NCI-H748 (cell line): Measurements from ENCODE around the gene NEK9.
"Not testable (repeated sequence)": the region's sequence is repeated elsewhere in the genome, so short reads cannot be mapped to it uniquely, and the experiment has no call there.

ENCODE experiments used
- DNase-seq: peaks from one replicate; lab custom pipeline; 2025; ENCODE audit not compliant: unreplicated experiment; lab: John Stamatoyannopoulos, UW

Gene NEK9

DNA sequence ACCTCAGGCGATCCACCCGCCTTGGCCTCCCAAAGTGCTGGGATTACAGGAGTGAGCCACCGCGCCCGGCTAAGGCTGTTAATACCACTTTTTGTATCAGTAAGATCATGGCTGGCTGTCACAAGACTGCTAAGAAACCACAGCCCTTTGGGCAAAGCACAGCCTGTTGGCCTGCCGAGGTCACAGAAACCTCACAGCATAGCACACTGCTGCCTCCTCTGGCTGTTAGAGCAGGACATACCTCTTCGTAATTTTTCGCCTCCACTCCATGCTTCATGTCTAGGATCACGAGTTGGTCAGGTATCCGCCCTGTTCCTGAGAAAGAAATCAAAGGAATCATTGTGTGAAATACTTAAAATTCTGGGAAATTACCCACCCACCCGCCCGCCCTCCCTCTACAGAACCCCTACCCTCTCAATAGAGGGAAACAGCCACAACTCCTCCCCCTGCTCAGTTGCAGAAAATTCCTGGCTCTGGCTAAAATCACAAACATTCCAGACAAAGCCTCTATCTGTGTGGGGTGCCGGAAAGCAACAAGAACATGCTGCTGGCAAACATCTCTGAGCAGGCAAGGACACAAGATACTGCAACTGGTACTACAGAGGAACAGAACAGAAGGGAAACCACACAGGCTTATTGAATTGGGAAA is 20.7 kb upstream of the NEK9 start:
- no peak for DNase-seq

DNA sequence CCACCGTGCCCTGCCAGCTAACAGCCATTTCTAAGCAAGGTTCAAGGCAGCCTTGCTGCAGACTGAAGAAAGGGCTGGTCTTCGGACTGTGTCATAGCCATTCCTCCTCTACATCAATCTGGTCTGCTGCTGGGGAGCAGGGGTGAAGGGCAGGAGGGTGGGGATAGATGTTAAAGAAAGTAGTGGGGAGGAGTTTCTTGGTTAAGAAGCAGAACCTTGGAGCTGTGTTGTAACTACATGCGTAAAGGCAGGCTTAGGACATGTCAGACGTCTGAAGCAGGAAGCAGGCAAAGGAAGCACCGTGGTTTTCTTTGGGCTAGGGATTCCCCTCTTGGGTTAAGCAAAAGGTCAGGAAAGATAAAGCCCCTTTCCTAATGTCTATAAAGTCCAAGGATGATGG is 18.1 kb upstream of the NEK9 start:
- no peak for DNase-seq

DNA sequence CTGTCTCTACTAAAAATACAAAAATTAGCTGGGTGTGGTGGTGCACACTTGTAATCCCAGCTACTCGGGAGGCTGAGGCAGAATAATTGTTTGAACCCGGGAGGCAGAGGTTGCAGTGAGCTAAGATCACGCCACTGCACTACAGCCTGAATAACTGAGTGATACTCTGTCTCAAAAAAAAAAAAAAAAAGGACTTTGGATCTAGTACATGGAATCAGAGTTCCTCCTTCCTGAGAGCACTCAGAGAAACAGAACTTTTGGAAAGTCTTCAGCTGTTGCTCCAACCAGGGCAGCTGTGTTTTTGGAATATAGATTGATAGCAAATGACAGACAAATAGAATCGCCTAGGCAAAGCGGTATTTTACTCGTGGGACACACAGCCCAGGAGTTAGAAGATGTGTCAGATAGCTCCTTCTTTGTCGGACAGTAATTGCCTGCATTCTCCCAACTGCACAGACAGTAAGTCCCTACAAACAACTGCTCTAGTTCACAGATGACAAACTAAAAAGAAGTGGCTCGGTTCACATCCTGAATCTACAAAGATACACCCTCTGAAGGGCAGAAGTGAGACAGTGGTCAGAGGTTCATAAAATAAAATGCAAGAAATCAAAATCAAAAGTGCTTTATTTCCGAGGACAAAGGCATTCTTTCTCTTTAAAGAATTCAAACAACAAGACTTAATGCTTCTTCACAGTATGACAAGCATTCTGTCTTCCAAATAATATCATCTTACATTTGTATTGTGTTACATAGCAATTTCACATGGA is 17.1 kb upstream of the NEK9 start:
- DNase-seq: no peak

DNA sequence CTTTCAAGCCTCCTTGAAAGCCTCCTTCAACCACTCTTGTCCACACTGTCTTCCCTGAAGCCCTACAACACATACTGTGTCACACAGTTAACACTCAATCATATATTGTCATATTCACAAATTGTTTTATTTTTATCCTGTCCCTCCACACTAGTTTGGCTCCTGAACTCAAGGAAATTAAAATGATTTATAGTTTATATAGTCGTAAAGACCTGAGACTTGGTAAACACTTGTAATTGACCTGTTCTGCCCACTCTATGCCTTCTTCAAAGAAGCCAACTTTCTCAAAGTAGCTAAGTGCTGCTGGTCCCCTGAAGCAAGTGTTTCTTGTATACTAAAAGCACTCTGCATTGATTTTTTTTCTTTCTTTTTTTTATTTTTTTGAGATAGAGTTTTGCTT is 15.6 kb upstream of the NEK9 start:
- DNase-seq: no peak

DNA sequence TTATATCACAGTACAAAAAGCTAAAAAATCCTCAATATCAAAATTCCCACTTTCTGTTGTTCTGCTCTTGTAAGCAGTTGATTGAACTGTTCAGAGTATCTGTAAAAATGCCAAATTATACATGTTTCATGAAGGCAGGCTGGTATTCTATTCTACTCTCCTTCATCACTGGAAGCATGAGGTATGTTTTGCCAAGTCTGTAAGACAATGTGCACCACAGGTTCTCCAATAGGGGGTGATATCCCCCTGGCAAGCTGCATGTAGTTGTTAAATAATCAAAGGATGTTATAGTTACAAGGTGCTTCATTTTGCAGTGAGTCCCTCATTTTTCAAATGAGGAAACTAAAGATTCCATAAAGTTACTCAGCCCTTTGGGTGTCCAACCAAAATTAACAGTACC is 15.1 kb upstream of the NEK9 start:
- DNase-seq: peak; percentile 27

DNA sequence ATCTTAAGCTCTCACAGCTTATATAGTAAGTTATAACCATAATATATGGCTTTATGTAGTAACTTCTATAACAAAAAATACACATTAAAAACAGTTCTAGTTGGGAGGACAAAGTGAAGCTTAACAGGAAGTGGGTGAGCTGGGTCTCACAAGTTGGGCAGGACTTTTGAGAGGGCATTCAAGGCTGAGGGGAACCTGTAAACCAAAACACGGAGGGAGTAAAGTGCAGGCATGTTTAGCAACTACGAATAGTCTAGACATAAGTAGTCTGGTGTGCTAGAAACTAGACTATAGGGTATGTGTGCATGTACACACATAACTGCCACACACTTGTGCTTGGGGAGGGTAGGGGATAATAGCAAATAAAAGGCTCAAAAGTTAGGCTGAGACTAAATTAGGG is 14.2 kb upstream of the NEK9 start:
- no peak for DNase-seq

DNA sequence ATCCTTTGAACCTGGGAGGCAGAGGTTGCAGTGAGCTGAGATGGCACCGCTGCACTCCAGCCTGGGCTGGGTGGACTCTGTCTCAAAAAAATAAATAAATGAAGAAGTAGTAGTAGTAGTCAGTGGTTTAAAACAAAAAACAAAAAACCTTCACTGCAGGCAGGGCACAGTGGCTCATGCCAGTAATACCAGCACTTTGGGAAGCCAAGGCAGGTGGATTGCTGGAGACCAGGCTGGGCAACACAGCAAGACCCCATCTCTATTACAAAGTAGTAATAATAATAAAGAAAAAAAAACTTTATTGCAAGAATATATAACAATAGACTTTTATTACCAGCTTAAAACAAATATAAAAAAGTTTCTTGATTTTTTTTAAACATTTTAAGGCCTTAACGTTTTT is 13.8 kb upstream of the NEK9 start:
- DNase-seq: no peak

DNA sequence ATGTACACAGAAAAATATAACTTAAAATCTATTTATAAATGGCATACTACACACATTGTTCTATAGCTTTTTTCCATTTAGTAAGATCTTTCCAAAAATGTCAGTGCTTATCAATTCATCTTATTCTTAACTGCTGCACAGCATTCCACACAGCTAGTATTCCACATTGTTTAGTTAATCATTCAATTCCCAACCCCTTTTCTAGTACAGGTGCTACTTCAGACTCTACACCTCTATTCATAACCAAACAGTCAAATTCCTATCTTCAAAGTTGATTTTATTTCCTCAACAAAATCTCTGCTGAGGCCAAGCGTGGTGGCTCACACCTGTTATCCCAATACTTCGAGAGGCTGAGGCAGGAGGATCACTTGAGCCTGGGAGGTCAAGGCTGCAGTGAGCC is 12.3 kb upstream of the NEK9 start:
- DNase-seq: no peak

DNA sequence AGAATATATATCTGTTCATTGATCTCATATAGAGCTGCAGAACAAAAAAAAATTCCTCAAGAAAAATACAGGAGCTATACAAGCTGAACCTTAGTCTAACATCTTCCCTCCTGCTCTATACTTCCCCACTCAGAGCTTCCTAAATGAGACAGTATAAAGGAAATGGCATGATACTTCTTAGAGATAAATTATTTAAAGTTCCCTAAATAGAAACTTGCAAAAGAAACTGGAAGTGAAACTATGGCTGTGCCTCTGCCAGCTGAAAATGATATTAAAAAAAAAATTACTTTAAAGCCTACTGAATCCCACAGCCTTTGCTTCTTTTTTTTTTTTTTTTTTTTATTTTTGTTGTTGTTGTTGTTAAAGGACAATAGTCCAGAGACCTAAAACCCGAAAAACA is 11.6 kb upstream of the NEK9 start:
- DNase-seq: no peak

DNA sequence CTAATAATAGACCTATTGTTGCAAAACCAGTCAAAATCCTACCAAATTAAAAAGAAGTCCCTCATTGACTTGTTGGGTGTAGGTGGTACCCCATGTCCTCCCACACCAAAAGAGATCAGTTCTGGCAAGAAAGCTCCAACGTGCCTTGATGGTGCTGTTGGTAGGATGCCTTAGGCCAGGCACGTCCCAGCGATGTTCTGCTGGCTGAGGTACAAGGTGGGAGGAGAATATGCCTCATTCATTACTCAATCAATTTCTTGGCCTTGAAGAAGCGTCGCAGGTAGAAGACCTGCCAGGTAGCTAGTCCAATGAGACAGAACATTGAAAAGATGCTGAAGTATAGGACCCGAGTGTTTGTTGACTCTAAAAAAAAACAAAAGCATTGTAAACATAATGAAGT is 7.8 kb upstream of the NEK9 start:
- no peak for DNase-seq

DNA sequence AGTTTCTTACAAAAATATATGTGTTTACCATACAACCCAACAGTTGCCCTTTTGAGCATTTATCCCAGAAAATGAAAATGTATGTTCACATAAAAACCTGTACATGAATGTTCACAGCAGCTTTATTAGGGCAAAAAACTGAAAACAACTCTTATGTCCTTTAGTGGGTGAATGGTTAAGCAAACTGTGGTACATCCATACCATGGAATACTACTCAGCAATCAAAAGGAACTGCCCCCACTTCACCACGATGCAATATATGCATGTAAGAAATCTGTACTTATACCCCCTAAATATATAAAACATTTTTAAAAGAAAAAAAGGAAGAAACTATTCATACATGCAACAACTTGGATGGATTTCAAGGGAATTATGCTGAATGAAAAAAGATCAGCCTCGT is 6.7 kb upstream of the NEK9 start:
- no peak for DNase-seq

DNA sequence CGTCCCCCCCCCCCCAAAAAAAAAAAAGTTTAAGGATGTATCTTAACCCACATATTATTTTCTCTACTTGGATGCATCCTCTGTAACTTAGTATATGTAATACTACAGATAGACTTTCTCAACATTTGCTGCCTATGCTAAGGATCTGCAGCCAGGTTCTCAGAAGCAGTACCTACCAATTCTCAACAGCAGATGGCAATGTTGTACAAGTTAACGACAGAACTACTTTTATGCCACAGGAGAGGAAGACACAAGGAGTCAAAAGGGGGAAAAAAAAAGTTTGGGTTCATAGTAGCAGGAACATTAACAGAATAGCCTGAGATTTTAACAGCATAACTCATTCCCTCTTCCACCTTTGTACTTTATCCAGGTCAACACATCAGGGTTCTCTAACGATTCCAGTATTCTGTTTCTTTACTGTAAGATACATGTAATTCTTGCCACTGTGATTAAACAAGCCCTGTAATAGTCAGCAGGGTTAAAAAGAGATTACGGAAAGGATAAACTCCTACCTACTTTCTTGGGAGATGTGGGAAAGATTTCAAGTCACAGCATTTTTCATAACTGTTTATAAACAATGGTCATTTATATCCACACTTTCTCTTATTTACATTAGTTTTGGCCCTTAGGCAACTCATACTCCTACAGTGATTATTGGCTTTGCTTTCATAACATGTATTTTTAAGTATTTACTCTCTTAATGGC is 5.7 kb upstream of the NEK9 start:
- DNase-seq: peak; percentile 58

DNA sequence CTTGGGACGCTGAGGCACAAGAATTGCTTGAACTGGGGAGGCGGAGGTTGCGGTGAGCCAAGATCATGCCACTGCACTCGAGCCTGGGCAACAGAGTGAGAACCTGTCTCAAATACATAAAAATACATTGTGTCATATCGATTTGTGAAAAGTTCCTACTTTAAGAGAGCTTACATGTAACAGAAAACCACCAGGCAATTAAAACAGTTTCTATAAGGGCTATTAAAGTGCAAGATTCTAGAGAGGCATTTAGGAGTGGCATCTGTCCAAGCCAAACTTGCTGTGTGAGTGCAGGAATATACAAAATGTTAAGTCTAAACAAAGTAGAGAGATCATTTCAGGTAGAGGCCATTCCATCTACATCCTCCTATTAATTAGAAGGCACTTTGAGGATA is 1.7 kb upstream of the NEK9 start:
- DNase-seq: no peak

DNA sequence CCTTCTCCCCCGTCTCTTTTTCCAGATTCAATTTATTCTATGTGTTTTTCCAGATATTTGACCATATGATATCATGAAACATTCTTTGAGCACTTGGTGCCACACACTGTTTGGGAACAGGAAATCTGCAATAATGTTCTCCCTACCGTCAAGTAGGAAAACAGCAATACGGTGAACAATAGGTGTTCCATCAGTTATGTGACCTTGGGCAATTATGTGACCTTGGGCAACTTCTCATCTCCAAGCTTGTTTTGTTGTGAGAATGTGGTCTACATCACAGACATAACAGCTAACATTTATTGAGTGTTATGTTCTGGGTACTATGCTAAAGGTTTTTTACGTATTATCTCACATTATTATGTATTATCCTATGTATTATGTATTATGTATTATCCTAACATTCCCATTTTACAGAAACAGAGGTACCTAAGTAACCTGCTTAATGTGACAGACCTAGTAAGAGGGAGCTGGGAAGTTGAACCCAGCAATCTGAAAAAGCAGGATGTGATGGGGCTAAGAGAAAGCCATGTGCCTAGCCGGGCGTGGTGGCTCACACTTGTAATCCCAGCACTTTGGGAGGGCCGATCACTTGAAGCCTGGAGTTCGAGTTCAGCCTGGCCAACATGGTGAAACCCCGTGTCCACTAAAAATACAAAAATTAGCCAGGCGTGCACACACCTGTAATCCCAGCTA is 1.2 kb upstream of the NEK9 start:
- peak; percentile 9 for DNase-seq

DNA sequence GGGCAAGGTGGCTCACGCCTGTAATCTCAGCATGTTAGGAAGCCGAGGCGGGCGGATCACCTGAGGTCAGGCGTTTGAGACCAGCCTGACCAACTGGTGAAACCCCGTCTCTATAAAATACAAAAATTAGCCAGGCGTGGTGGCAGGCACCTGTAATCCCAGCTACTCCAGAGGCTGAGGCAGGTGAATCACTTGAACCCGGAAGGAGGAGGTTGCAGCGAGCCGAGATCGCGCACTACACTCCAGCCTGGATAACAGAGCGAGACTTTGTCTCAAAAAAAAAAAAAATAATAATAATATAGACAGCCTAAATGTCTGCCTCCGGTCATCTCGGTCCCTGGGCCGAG is 599 bp upstream of the NEK9 start:
- not testable (repeated sequence) for DNase-seq

DNA sequence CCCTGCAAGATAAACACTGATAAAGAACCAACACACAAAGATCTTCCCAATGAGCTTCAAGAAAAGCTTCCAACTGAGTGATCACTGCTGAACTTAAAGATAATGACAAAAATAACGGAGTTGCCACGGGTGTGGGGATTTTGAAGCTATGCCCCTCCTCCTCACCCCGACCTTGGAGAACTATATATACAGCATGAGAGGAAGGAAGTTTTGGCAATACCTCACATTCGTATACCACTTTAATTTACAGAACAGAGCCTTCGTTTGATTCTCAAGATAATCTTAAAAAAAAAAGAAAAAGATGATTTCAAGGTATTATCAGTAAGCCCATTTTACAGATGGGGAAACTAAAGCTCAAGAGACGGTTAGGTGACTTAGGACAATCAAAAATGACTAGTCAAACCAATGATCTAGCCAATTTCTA is 715 bp downstream of the NEK9 start:
- no peak for DNase-seq

DNA sequence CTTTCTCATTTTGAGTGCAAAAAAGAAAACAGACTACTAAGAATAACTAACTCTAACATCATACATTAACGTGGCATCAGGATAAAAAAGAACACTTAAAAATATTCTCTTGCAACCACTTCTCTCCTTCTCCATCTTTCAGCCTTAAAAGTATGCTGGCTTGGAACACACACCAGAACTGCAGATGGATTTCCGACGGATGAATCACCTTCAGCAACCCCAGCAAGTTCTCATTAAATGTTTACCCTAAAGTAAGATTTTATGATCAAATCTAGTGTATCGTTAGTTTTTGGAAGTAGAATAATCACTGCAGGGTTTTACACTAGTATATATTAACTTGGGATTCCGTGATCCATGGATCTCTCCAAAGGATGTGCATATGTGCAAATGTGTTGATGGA is 1.2 kb downstream of the NEK9 start:
- DNase-seq: no peak

DNA sequence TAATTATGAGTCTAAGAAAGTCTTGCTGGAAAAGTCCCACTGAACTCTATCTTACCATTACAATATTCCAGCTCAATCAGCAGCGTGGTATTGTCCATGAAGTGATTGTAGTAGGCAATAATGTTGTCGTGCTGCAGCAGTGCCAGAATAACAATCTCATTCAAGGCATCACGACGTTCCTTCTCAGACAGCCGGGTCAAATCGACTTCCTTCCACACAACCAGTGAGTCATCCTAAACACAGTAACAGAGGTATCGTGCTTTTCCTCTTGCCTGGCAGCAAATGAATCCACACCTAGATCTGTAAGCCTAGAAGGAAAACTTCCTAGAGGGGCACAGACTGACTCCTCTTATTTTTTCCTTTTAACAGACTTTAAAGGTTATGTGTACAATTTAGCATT is 2.9 kb downstream of the NEK9 start:
- no peak for DNase-seq

DNA sequence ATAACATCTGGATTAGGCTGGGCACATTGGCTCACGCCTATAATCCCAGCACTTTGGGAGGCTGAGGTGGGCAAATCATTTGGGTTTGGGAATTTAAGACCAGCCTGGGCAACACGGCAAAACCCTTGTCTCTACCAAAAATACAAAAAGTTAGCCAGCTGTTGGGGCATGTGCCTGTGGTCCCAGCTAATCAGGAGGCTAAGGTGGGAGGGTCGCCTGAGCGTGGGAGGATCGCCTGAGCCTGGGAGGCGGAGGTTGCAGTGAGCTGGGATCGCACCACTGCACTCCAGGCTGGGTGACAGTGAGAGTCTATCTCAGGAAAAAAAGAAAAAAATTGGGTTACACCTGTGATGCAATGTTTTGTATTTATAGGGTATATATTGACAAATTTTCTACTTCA is 5.3 kb downstream of the NEK9 start:
- no peak for DNase-seq

DNA sequence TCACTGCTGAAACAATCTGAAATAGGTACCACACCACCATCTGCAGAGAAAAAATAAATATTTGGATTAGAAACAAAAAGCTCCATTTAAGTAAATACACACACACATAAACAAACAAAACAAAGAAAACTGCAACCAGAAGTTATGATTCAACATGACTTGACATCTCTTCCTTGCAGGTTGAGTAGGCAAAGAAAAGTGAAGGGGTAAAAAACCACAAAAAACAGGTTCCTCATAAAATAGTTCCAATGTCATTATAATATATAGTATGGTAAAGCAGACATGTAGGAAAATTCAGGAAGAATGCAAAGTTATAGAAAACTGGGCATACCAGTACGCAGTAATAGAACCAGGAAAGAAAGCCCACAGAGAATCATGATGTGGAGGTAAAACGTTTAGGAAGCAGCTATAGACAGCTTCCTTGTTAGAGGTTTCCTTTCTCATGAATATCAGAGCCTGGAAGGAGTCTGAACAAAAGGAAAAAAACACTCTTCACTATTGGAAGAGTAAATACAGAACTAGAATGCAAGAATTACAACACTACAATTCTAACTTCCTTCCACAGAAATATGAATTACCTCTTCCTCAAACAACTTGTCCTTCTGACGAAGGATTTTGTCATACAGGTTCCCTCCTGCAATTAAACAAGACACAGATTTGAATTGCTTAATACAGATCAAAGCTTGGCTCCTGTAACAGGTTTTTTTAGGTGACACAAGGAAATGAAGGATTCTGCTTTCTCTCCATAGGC is 6.1 kb downstream of the NEK9 start:
- DNase-seq: no peak

DNA sequence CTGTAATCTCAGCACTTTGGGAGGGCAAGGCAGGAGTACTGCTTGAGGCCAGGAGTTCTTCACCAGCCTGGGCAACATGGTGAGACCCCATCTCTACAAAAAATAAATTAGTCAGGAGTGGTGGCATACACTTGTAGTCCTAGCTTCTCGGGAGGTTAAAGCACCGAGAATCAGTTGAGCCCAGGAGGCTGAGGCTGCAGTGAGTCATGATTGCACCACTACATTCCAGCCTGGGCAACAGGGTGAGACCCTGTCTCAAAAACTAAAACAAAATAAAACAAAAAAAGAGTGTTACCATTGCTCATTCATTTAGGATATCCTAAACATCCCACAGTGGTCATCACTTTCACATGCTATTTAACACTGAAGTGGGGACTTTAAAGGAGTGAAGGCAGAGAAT is 7.8 kb downstream of the NEK9 start:
- no peak for DNase-seq
